ENCODE data around the gene HEATR3. TPM values are rescaled to one million over a fixed set of nuclear protein-coding genes. Genes with fewer than 3 reads are reported as not detected.

HEATR3 gene
- total and polyA plus RNA-seq, 2 of the 8 experiments (the other 6 are each of a cell fraction or from before 2014, with no cell fraction given) = 13.0 to 29.2 TPM

- TF ChIP-seq CTCF (IDR thresholded peaks at IDR 0.05; ENCODE audit: control extremely low read depth in 1 of 3, insufficient read depth in 1 of 3, low read depth in 1 of 3, low read length in 3 of 3) = no peak
Measured at GRCh38 chr16:50103764-50104163, 38.0 kb downstream of the HEATR3 start (continued).
